ENCODE results near the gene PRELID2.

- TF ChIP-seq CHD2 (IDR thresholded peaks at IDR 0.05; ENCODE audit: low read length, partially characterized antibody): no peak
- peak; percentile 94 for TF ChIP-seq CTCF (IDR thresholded peaks at IDR 0.05)
- TF ChIP-seq POLR2AphosphoS5 (IDR thresholded peaks at IDR 0.05; ENCODE audit: low read depth, low read length): no peak
- TF ChIP-seq REST (IDR thresholded peaks at IDR 0.05; ENCODE audit: low read depth, low read length): no peak
- no peak for TF ChIP-seq JUND (IDR thresholded peaks at IDR 0.05)
- TF ChIP-seq SMC3 (IDR thresholded peaks at IDR 0.05; ENCODE audit: low read depth, low read length): peak; percentile 65
- no peak for TF ChIP-seq ZBTB33 (IDR thresholded peaks at IDR 0.05; ENCODE audit: borderline replicate concordance, low read depth)
- TF ChIP-seq TEAD4 (IDR thresholded peaks at IDR 0.05; ENCODE audit: borderline replicate concordance, insufficient read depth): no peak
- peak; percentile 85 for TF ChIP-seq RAD21 (IDR thresholded peaks at IDR 0.05; ENCODE audit: low read length)
- TF ChIP-seq RXRA (IDR thresholded peaks at IDR 0.05; ENCODE audit: borderline replicate concordance, low read depth): no peak
- TF ChIP-seq EZH2phosphoT487 (IDR thresholded peaks at IDR 0.05; ENCODE audit: borderline replicate concordance, low read depth): no peak
Measured at GRCh38 chr5:145825751-145826180, 9.4 kb downstream of the PRELID2 start.

Data from SK-N-SH (cell line).